Colonic mucosa (tissue), 4 donors: ENCODE measurements around the gene NKX2-3. TPM values are rescaled to one million over a fixed set of nuclear protein-coding genes. Genes with fewer than 3 reads are reported as not detected.
A peak's percentile ranks its signal among the peaks of the same experiment; 100 is the strongest.

Experiments used
- DNase-seq: peaks from one replicate; pipeline ENCODE4 v3.0.0-alpha.2; 2020
- H3K27ac ChIP-seq: fragments of 200-600 bp; one replicate; pipeline ENCODE4 v1.8.0; 2021
- H3K27me3 ChIP-seq: fragments of 200-600 bp; one replicate; pipeline ENCODE4 v1.8.0; 2021
- H3K36me3 ChIP-seq: fragments of 200-600 bp; one replicate; pipeline ENCODE4 v1.8.0; 2021
- H3K4me1 ChIP-seq: fragments of 200-600 bp; one replicate; pipeline ENCODE4 v1.8.0; 2021; ENCODE audit warnings: mild to moderate bottlenecking
- H3K4me3 ChIP-seq: fragments of 200-600 bp; one replicate; pipeline ENCODE4 v1.8.0; 2021
- H3K9ac ChIP-seq, 2 donors: one replicate each; pipeline ENCODE4 v1.7.0; 2013; ENCODE audit warnings: control low read depth in 2 of 2, low read depth in 2 of 2, low read length in 2 of 2
- H3K9me3 ChIP-seq: fragments of 200-600 bp; one replicate; pipeline ENCODE4 v1.8.0; 2021
- intact Hi-C: fragments of 100-400 bp; cut with DNase I; formaldehyde crosslinking; loops from one replicate; pipeline ENCODE4 v1.14.1; 2022
- total RNA-seq, 2 donors: library from RNA; stranded (reverse); fragmentation: NEBNext Ultra II Directional in 1 of 2; extraction: Animal tissue kit (Norgen Biotek cat#: 25700) in 1 of 2; gene quantifications; one replicate each; pipeline ENCODE4 v1.2.1, GENCODE V29; 2021
- TF ChIP-seq, protein P1 (sequence below): fragments of 200-600 bp; IDR thresholded peaks from one replicate; pipeline ENCODE4 v1.8.0; 2022; ENCODE audit warnings: antibody characterized with exemption, mild to moderate bottlenecking
- donor health status: healthy.
- donor health status: DM: no; HTN: no; CAD: no.
- donor health status: DM: no; HTN: no; CAD: no.

The NKX2-3 gene
- total RNA-seq, 2 donors from 2014 or later, result 5.4 to 7.9 TPM

DNA sequence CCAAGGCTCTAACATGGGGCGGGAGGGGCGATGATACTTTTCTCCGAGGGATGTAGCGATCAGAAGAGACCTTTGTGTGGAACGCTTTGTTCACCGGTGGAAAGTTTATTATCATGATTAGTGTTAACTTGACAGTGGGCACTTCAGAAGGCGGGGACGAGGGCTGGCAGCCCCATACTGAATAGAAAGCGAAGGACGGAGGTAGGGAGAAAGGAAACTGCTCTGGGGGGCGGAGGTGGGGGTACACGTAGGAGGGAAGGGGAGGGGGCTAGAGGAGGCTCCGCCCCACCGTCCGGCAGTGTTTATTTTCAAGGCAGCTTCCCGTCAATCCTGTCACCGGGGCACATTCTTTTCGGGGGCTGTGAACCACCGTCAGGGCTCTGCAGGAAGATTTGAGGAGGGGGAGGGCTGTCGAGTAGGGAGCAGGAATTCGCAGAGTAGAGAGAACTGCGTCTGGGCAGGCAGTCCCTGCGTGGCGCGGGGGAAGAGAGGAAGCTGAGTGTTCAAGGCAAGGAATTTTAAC lies 9.4 kb upstream of the NKX2-3 start:
- Histone ChIP-seq H3K36me3 (no peaks in the 10 kb centered on the region), H3K9ac (peak overlapping the region; percentile 28 to 49), H3K4me3 (peak overlapping the region; percentile 5), H3K27ac (peak overlapping the region; percentile 66), H3K4me1 (peaks cover 8% of the 10 kb centered on the region), H3K9me3 (no peaks in the 10 kb centered on the region), H3K27me3 (peaks cover 78% of the 10 kb centered on the region)
- TF ChIP-seq, protein P1, sequence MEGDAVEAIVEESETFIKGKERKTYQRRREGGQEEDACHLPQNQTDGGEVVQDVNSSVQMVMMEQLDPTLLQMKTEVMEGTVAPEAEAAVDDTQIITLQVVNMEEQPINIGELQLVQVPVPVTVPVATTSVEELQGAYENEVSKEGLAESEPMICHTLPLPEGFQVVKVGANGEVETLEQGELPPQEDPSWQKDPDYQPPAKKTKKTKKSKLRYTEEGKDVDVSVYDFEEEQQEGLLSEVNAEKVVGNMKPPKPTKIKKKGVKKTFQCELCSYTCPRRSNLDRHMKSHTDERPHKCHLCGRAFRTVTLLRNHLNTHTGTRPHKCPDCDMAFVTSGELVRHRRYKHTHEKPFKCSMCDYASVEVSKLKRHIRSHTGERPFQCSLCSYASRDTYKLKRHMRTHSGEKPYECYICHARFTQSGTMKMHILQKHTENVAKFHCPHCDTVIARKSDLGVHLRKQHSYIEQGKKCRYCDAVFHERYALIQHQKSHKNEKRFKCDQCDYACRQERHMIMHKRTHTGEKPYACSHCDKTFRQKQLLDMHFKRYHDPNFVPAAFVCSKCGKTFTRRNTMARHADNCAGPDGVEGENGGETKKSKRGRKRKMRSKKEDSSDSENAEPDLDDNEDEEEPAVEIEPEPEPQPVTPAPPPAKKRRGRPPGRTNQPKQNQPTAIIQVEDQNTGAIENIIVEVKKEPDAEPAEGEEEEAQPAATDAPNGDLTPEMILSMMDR, result no peak
- peak; percentile 32 for DNase-seq
- intact Hi-C loops, result no loop called here

DNA sequence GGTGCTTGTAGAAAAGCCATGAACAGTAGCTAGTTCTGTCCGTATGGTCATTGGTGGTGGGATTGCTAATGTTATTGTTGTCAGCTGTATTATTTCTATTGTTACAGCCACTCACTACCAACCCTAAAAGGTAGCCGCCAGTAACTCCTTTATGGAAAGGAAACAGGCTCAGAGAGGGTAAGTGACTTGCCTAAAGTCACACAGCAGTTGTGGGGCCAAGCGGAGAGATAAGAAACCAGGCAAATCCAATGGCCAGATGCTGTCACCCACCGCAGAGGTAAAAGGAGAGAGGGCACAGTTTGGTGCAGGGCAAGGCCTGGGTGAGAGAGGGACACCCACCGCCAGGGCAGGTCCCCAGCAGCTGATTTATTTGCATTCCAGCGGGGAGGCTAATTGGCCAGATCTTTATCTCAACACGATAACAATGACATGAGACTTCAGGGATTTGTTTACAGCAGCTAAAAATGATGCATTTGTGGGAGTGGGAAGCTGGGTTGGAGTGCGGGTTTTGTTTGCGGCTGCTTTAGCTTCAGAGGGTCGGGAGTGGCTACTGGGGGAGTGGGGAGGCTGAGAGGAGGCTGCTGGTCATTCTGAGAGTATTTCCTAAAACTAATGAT lies 8.6 kb upstream of the NKX2-3 start:
- Histone ChIP-seq H3K9me3 (no peaks in the 10 kb centered on the region), H3K4me1 (peaks cover 8% of the 10 kb centered on the region), H3K27ac (peak overlapping the region; percentile 66), H3K36me3 (no peaks in the 10 kb centered on the region), H3K27me3 (peaks cover 84% of the 10 kb centered on the region), H3K4me3 (peak overlapping the region; percentile 5), H3K9ac (peak overlapping the region; percentile 28 to 49)
- TF ChIP-seq, protein P1, result no peak
- intact Hi-C loops, result no loop called here
- no peak for DNase-seq

DNA sequence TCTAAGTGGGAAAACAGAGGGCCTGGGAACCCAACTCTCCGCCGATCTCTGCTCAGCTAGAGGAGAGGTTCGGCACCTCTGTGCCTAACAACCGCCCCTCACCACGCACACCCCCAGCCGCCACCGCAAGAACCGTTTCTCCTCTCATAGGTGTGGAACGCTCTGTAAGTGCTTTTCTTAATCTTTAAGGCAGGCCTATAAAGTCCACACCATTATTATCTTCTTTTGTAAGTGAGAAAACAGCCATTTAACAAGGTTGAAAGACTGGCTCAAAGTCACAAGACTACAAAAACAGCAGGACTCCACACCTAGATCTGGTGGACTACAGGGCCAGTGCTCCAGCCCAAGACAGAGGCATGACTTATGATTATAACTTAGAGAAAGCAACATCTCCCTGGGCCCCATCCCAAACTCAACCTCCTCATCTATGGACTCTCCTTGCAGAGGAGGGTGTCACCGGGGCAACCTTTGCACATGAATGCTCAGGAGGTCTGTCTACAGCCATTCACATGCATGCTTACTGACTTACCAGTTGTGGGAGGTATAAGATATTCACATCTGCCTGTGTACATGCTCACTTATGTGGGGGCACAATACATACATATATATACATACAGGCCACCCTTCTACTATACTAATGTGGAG lies 7.9 kb upstream of the NKX2-3 start:
- Histone ChIP-seq H3K27me3 (peaks cover 84% of the 10 kb centered on the region), H3K4me3 (no peak overlapping the region), H3K9ac (peak overlapping the region in 1 of 2 donors; percentile 23), H3K36me3 (no peaks in the 10 kb centered on the region), H3K9me3 (no peaks in the 10 kb centered on the region), H3K27ac (peak overlapping the region; percentile 46), H3K4me1 (peaks cover 8% of the 10 kb centered on the region)
- DNase-seq, result no peak
- intact Hi-C loops, result no loop called here
- TF ChIP-seq, protein P1, result no peak

DNA sequence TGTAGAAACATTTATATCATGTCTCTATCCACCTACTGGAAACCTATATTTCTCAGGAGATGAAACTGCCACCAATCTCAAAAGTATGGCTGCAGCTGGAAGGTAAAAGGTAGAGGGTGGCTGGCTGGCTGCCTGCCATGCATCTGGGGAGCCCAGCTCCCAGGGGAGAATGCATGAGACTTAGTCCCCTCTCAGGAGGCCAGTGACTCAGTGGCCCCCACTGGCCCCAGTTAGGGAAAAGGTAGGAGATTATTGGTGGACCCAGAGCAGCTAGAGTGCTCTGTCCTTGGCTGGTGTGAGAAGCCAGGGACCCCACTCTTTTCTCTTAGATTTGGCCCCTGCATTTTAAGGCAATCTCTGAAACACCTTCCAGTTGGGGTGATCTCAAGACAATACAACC lies 6.8 kb upstream of the NKX2-3 start:
- no peaks in the 10 kb centered on the region for H3K36me3 ChIP-seq
- DNase-seq, result no peak
- peaks cover 5% of the 10 kb centered on the region for H3K4me1 ChIP-seq
- H3K9ac ChIP-seq, result no peak overlapping the region
- peaks cover 84% of the 10 kb centered on the region for H3K27me3 ChIP-seq
- H3K4me3 ChIP-seq, result no peak overlapping the region
- no peaks in the 10 kb centered on the region for H3K9me3 ChIP-seq
- intact Hi-C loops, result no loop called here
- TF ChIP-seq, protein P1, result no peak
- H3K27ac ChIP-seq, result peak overlapping the region; percentile 79

DNA sequence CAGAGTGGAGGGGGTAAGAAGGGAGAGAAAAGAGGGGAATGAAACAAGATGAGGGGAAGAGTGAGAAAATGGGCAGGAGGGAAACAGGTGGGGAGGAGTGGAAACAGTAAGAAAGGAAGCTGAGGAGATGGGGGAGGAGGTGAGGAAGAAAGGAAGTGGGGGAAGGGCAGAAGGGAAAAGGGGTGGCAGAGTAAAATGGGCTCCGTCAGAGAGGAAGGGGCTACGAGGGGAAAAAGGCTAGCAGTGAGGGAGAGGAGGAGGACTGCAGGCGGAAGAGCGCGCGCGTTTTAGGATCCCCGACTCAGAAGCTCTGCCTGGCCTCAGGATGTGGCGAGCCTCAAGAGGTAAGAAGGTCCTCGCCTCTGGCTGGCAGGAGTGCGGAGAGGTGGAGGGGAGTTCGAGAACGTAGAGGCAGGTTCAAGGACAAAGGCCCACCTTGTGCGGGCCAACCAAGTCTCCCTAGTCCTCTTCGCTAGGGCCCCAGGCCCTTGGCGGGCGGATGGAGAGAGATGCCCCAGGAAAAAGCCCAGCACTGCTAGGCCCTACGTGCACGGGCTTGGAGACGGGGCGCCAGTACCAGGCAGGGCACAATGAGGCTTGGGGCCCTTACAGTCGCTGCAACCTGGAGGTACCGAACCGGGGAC lies 5.8 kb upstream of the NKX2-3 start:
- peaks cover 5% of the 10 kb centered on the region for H3K4me1 ChIP-seq
- peak overlapping the region in 1 of 2 donors; percentile 64 for H3K9ac ChIP-seq
- H3K36me3 ChIP-seq, result no peaks in the 10 kb centered on the region
- H3K27ac ChIP-seq, result peak overlapping the region; percentile 79
- intact Hi-C loops, result no loop called here
- TF ChIP-seq, protein P1, result no peak
- no peaks in the 10 kb centered on the region for H3K9me3 ChIP-seq
- no peak for DNase-seq
- H3K4me3 ChIP-seq, result peak overlapping the region; percentile 14
- peaks cover 83% of the 10 kb centered on the region for H3K27me3 ChIP-seq
